Endothelial cell of umbilical vein (primary cell): ENCODE results near the gene EPHB6. TPM values are rescaled to one million over a fixed set of nuclear protein-coding genes. Genes with fewer than 3 reads are reported as not detected.

Source experiments
- BruUV-seq: library from RNA; stranded (reverse); fragments of 400-500 nt; replicated peaks from 2 replicates; lab custom pipeline; 2021; lab: Mats Ljungman, UMichigan
- CTCF ChIA-PET: fragments of 300-600, 350-600 bp; sonication (Branson Sonifier 250); formaldehyde crosslinking; loops from one replicate; lab custom pipeline; 2021; ENCODE audit warnings: antibody characterized with exemption, inconsistent platforms; lab: Charles Lee
- POLR2A ChIA-PET: fragments of 300-600, 350-600 bp; sonication (Branson Sonifier 250); formaldehyde crosslinking; loops from one replicate; lab custom pipeline; 2021; ENCODE audit warnings: antibody characterized with exemption, inconsistent platforms; lab: Charles Lee
- DNase-seq: peaks from one replicate; pipeline ENCODE4 v3.0.0-alpha.2; 2011; ENCODE audit warnings: low read depth, low spot score
- FAIRE-seq: peaks from 2 replicates; lab custom pipeline; 2011; peaks lifted over from hg19 to GRCh38; lab: Jason Lieb, UNC
- H2AFZ ChIP-seq: 2 replicates; pipeline ENCODE4 v1.6.0; 2012; ENCODE audit warnings: low read depth, low read length, control low read depth, inconsistent platforms
- H3K27ac ChIP-seq: 2 replicates; pipeline ENCODE4 v1.5.1; 2011; ENCODE audit warnings: low read depth, mild to moderate bottlenecking, control low read depth, low read length, moderate library complexity; ENCODE audit not compliant: insufficient read depth
- H3K27me3 ChIP-seq, 2 experiments: 2 replicates each; pipeline versions ENCODE4 v1.6.0 to v1.6.1; 2011; ENCODE audit warnings: low read length in 2 of 2, mixed read lengths in 1 of 2; ENCODE audit not compliant: control insufficient read depth in 2 of 2, insufficient read depth in 2 of 2
- H3K36me3 ChIP-seq, 2 experiments: 2 replicates in 1 of 2; 3 replicates in 1 of 2; pipeline ENCODE4 v1.5.1; 2011; ENCODE audit warnings: low read length in 2 of 2, mild to moderate bottlenecking in 1 of 2, moderate library complexity in 1 of 2; ENCODE audit not compliant: control insufficient read depth in 2 of 2, insufficient read depth in 2 of 2; ENCODE audit errors: extremely low read depth in 1 of 2
- H3K4me1 ChIP-seq: 3 replicates; pipeline ENCODE4 v1.5.1; 2011; ENCODE audit warnings: mild to moderate bottlenecking, low read length; ENCODE audit not compliant: control insufficient read depth, insufficient read depth; ENCODE audit errors: extremely low read depth
- H3K4me2 ChIP-seq: 2 replicates; pipeline ENCODE4 v1.6.1; 2011; ENCODE audit warnings: low read length, control low read depth, mixed read lengths; ENCODE audit not compliant: insufficient read depth
- H3K4me3 ChIP-seq, 3 experiments: fragments of 200-600 bp in 1 of 3; sonication (generic), shearing (Covaris generic) in 1 of 3; replicated peaks in 1 of 3; 2 replicates each; pipeline ENCODE4 v1.5.1; 2011 to 2016; ENCODE audit warnings: control low read depth in 3 of 3, low read length in 3 of 3, mild to moderate bottlenecking in 2 of 3, inconsistent platforms in 1 of 3, low read depth in 1 of 3, moderate library complexity in 1 of 3; ENCODE audit not compliant: insufficient read depth in 1 of 3
- H3K79me2 ChIP-seq: 2 replicates; pipeline ENCODE4 v1.6.0; 2012; ENCODE audit warnings: low read length, inconsistent platforms; ENCODE audit not compliant: control insufficient read depth, insufficient read depth
- H3K9ac ChIP-seq: replicated peaks from 2 replicates; pipeline ENCODE3; 2011; ENCODE audit warnings: low read length, control low read depth; ENCODE audit not compliant: insufficient read depth; ENCODE audit errors: extremely low read depth
- H3K9me1 ChIP-seq: replicated peaks from 3 replicates; pipeline ENCODE4 v1.6.0; 2011; ENCODE audit warnings: mild to moderate bottlenecking, low read length; ENCODE audit not compliant: control insufficient read depth, insufficient read depth; ENCODE audit errors: extremely low read depth
- H3K9me3 ChIP-seq: replicated peaks from 2 replicates; pipeline ENCODE4 v1.5.1; 2012; ENCODE audit warnings: low read length, inconsistent platforms; ENCODE audit not compliant: control insufficient read depth, insufficient read depth
- H4K20me1 ChIP-seq: replicated peaks from 2 replicates; pipeline ENCODE3; 2011; ENCODE audit warnings: mild to moderate bottlenecking, low read length; ENCODE audit not compliant: control insufficient read depth, insufficient read depth; ENCODE audit errors: extremely low read depth
- EZH2 ChIP-seq: IDR thresholded peaks from 2 replicates; pipeline ENCODE4 v1.6.1; 2012; ENCODE audit warnings: borderline replicate concordance, low read depth, mild to moderate bottlenecking, moderate library complexity, low read length, inconsistent platforms; ENCODE audit not compliant: severe bottlenecking
- FOS ChIP-seq: IDR thresholded peaks from 2 replicates; pipeline ENCODE4 v1.6.1; 2011; ENCODE audit warnings: mild to moderate bottlenecking, low read length, moderate library complexity, borderline replicate concordance; ENCODE audit not compliant: insufficient read depth
- GATA2 ChIP-seq: IDR thresholded peaks from 2 replicates; pipeline ENCODE4 v1.7.0; 2011; ENCODE audit warnings: low read depth, mild to moderate bottlenecking, moderate library complexity, mixed read lengths, low read length; ENCODE audit not compliant: insufficient read length, insufficient read depth
- JUN ChIP-seq: IDR thresholded peaks from 2 replicates; pipeline ENCODE4 v1.6.1; 2011; ENCODE audit warnings: borderline replicate concordance, low read depth; ENCODE audit not compliant: insufficient read length, insufficient read depth
- POLR2A ChIP-seq: IDR thresholded peaks from 2 replicates; pipeline ENCODE4 v1.6.1; 2012; ENCODE audit warnings: low read depth, mild to moderate bottlenecking, control low read depth, low read length
- POLR2AphosphoS5 ChIP-seq: IDR thresholded peaks from 2 replicates; pipeline ENCODE4 v1.6.1; 2012; ENCODE audit warnings: low read depth, mild to moderate bottlenecking, control low read depth, low read length, moderate library complexity; ENCODE audit not compliant: insufficient read depth
- dilution Hi-C: fragments of 300-500 bp; cut with MboI; formaldehyde crosslinking; loops from one replicate; pipeline ENCODE4 v1.15.0; 2019; ENCODE audit warnings: low sequenced_read_pairs; ENCODE audit not compliant: extremely low pct_ligation_motif_present
- intact Hi-C: fragments of 100-400 bp; cut with micrococcal nuclease; formaldehyde crosslinking; loops from one replicate; pipeline ENCODE4 v1.10.0; 2022
- polyA plus RNA-seq, 4 experiments: library from polyadenylated mRNA; depleted of rRNA in 3 of 4; stranded (reverse) in 3 of 4; unstranded in 1 of 4; fragments of >200 nt; gene quantifications; 2 replicates each; pipeline versions ENCODE4 v1.2.1 to v1.2.3, GENCODE V29; 2011 to 2012; ENCODE audit warnings: missing spikeins in 1 of 4
- total RNA-seq: library from RNA; stranded (reverse); gene quantifications from 2 replicates; pipeline ENCODE4 v1.2.3, GENCODE V29; 2021
- TF ChIP-seq, protein P1 (sequence below), 2 donors: IDR thresholded peaks; 1 replicate in 1 of 2; 2 replicates in 1 of 2; pipeline ENCODE4 v1.5.1; 2011; ENCODE audit warnings: low read length in 2 of 2, mild to moderate bottlenecking in 2 of 2, moderate library complexity in 2 of 2, control low read depth in 1 of 2, inconsistent platforms in 1 of 2, low read depth in 1 of 2; ENCODE audit not compliant: insufficient read depth in 1 of 2; ENCODE audit errors: extremely low read depth in 1 of 2

EPHB6 gene
- total and polyA plus RNA-seq, 2 donors (not counting 3 experiments of a cell fraction or from before 2014, with no cell fraction given): 0.86 to 2.9 TPM

DNA sequence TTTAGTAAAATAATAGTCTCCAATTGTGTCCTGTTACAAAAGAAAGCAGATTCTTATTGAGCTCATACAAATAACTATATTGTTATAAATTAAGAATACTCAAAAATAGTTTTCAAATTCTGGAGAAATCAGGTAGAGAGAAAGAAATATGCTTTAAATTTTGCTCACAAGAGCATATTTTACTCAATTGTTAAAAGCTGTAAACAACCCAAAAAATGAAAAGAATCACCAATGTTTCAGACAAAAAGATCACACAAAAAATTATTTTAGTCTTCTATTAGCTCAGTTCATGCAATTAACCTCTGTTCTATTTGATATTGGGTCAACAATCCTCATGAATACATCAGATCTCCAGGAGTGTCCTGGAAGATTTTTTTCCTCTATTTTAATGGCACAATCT, 49.3 kb downstream of the EPHB6 start:
- no peak overlapping the region for H3K4me3 ChIP-seq
- CTCF ChIA-PET: interaction anchor here (1.2 to 1.4 kb wide), 3 partner anchors 9 to 311 kb away, joined by 3 to 5 read pairs (median 4); no protein-coding TSS in a partner anchor
- no TSS peak for BruUV-seq
- no peak for TF ChIP-seq POLR2AphosphoS5
- TF ChIP-seq GATA2: no peak
- no peak for TF ChIP-seq JUN
- no peak for TF ChIP-seq FOS
- no peak for TF ChIP-seq POLR2A
- no peak for TF ChIP-seq EZH2
- TF ChIP-seq, protein P1, sequence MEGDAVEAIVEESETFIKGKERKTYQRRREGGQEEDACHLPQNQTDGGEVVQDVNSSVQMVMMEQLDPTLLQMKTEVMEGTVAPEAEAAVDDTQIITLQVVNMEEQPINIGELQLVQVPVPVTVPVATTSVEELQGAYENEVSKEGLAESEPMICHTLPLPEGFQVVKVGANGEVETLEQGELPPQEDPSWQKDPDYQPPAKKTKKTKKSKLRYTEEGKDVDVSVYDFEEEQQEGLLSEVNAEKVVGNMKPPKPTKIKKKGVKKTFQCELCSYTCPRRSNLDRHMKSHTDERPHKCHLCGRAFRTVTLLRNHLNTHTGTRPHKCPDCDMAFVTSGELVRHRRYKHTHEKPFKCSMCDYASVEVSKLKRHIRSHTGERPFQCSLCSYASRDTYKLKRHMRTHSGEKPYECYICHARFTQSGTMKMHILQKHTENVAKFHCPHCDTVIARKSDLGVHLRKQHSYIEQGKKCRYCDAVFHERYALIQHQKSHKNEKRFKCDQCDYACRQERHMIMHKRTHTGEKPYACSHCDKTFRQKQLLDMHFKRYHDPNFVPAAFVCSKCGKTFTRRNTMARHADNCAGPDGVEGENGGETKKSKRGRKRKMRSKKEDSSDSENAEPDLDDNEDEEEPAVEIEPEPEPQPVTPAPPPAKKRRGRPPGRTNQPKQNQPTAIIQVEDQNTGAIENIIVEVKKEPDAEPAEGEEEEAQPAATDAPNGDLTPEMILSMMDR (IDR thresholded peaks at IDR 0.05; ENCODE audit: extremely low read depth in 1 of 2, insufficient read depth in 1 of 2, low read depth in 1 of 2, low read length in 2 of 2): no peak
- no peak overlapping the region for H3K9ac ChIP-seq
- no peak overlapping the region for H2AFZ ChIP-seq
- no peaks in the 10 kb centered on the region for H3K9me1 ChIP-seq
- intact Hi-C loops: no loop called here
- DNase-seq (no peak), FAIRE-seq (no peak)
- dilution Hi-C loops: no loop called here
- no peaks in the 10 kb centered on the region for H3K36me3 ChIP-seq
- no peaks in the 10 kb centered on the region for H3K79me2 ChIP-seq
- H3K27ac ChIP-seq: no peak overlapping the region
- H3K9me3 ChIP-seq: no peaks in the 10 kb centered on the region
- no peaks in the 10 kb centered on the region for H4K20me1 ChIP-seq
- no peaks in the 10 kb centered on the region for H3K4me1 ChIP-seq
- H3K4me2 ChIP-seq: no peak overlapping the region
- H3K27me3 ChIP-seq: no peaks in the 10 kb centered on the region
- POLR2A ChIA-PET: no interaction called here
